H1 (cell line): ENCODE measurements around the gene ARHGAP18. TPM values are rescaled to one million over a fixed set of nuclear protein-coding genes. Genes with fewer than 3 reads are reported as not detected.

Experiments used
- CTCF ChIA-PET: fragments of 300-600 bp; sonication (Branson Sonifier 250); formaldehyde crosslinking; loops from one replicate; lab custom pipeline; 2021; ENCODE audit not compliant: partially characterized antibody; lab: Charles Lee
- POLR2A ChIA-PET: fragments of 300-600 bp; sonication (Branson Sonifier 250); formaldehyde crosslinking; loops from one replicate; lab custom pipeline; 2021; ENCODE audit warnings: inconsistent platforms; ENCODE audit not compliant: partially characterized antibody; lab: Charles Lee
- DNase-seq, 2 experiments: peaks; one replicate each; pipeline versions ENCODE4 v3.0.0 to v3.0.0-alpha.2; 2010 to 2022; ENCODE audit warnings: low spot score in 2 of 2, low read depth in 1 of 2, mixed read lengths in 1 of 2
- FAIRE-seq: peaks from 2 replicates; lab custom pipeline; 2011; peaks lifted over from hg19 to GRCh38; lab: Jason Lieb, UNC
- H2AFZ ChIP-seq: 2 replicates; pipeline ENCODE4 v1.8.1; 2012; ENCODE audit warnings: low read length, inconsistent platforms
- H2AK5ac ChIP-seq: 2 replicates; pipeline ENCODE4 v1.6.1; 2013; ENCODE audit warnings: low read depth, low read length
- H2BK120ac ChIP-seq: replicated peaks from 2 replicates; pipeline ENCODE3; 2013; ENCODE audit warnings: low read depth, low read length, inconsistent platforms
- H2BK12ac ChIP-seq: 2 replicates; pipeline ENCODE4 v1.6.1; 2013; ENCODE audit warnings: low read depth, low read length
- H2BK15ac ChIP-seq: 2 replicates; pipeline ENCODE4 v1.6.1; 2013; ENCODE audit warnings: low read length
- H2BK20ac ChIP-seq: 2 replicates; pipeline ENCODE4 v1.6.1; 2013; ENCODE audit warnings: low read length
- H2BK5ac ChIP-seq: 2 replicates; pipeline ENCODE4 v1.6.1; 2013; ENCODE audit warnings: low read depth, low read length
- H3K14ac ChIP-seq: 2 replicates; pipeline ENCODE4 v1.6.1; 2013; ENCODE audit warnings: inconsistent platforms; ENCODE audit not compliant: insufficient read length
- H3K18ac ChIP-seq: 2 replicates; pipeline ENCODE4 v1.6.1; 2013; ENCODE audit warnings: low read length; ENCODE audit errors: extremely low read depth
- H3K23ac ChIP-seq: 2 replicates; pipeline ENCODE4 v1.6.1; 2013; ENCODE audit warnings: inconsistent platforms; ENCODE audit not compliant: insufficient read length
- H3K23me2 ChIP-seq: 2 replicates; pipeline ENCODE4 v1.6.1; 2013; ENCODE audit warnings: low read depth, low read length
- H3K27ac ChIP-seq: 2 replicates; pipeline ENCODE4 v1.6.1; 2011; ENCODE audit warnings: low read depth, low read length, inconsistent platforms
- H3K27me3 ChIP-seq, 4 experiments: replicated peaks in 1 of 4; 1 replicate in 1 of 4; 2 replicates in 3 of 4; pipeline versions ENCODE4 v1.6.1 to v1.8.1; 2011 to 2013; ENCODE audit warnings: low read length in 3 of 4, mild to moderate bottlenecking in 3 of 4, inconsistent platforms in 2 of 4, mixed read lengths in 2 of 4, moderate library complexity in 1 of 4; ENCODE audit not compliant: control insufficient read depth in 3 of 4, insufficient read depth in 3 of 4; ENCODE audit errors: extremely low read depth in 1 of 4
- H3K36me3 ChIP-seq, 4 experiments: 2 replicates each; pipeline versions ENCODE4 v1.6.1 to v1.8.1; 2011 to 2013; ENCODE audit warnings: mild to moderate bottlenecking in 4 of 4, low read length in 3 of 4, moderate library complexity in 2 of 4, control low read depth in 1 of 4, inconsistent platforms in 1 of 4; ENCODE audit not compliant: insufficient read depth in 4 of 4, control insufficient read depth in 2 of 4
- H3K4ac ChIP-seq: replicated peaks from 2 replicates; pipeline ENCODE3; 2013; ENCODE audit warnings: low read length, low read depth, mixed read lengths, inconsistent platforms; ENCODE audit not compliant: insufficient read length
- H3K4me1 ChIP-seq, 4 experiments: replicated peaks in 1 of 4; 1 replicate in 1 of 4; 2 replicates in 3 of 4; pipeline versions ENCODE4 v1.6.1 to v1.8.1; 2011 to 2013; ENCODE audit warnings: low read length in 3 of 4, inconsistent platforms in 2 of 4, mixed read lengths in 1 of 4; ENCODE audit not compliant: insufficient read depth in 4 of 4, control insufficient read depth in 3 of 4
- H3K4me2 ChIP-seq, 2 experiments: 2 replicates each; pipeline versions ENCODE4 v1.6.1 to v1.8.1; 2011 to 2013; ENCODE audit warnings: low read depth in 2 of 2, low read length in 2 of 2, control low read depth in 1 of 2, inconsistent platforms in 1 of 2, mild to moderate bottlenecking in 1 of 2; ENCODE audit not compliant: insufficient read depth in 1 of 2
- H3K4me3 ChIP-seq, 4 experiments: fragments of 200-600, 300-600 bp in 1 of 4; sonication (generic), shearing (Covaris generic), sonication (Bioruptor Twin) in 1 of 4; 2 replicates each; pipeline versions ENCODE4 v1.5.1 to v1.8.1; 2011 to 2016; ENCODE audit warnings: low read length in 4 of 4, low read depth in 3 of 4, control low read depth in 2 of 4, inconsistent platforms in 2 of 4, mild to moderate bottlenecking in 2 of 4, mixed read lengths in 1 of 4, moderate library complexity in 1 of 4; ENCODE audit not compliant: insufficient read depth in 2 of 4; ENCODE audit errors: extremely low read depth in 1 of 4
- H3K56ac ChIP-seq: replicated peaks from 2 replicates; pipeline ENCODE3; 2013; ENCODE audit warnings: low read depth, mild to moderate bottlenecking, mixed read lengths, low read length, inconsistent platforms; ENCODE audit not compliant: insufficient read length
- H3K79me1 ChIP-seq: 2 replicates; pipeline ENCODE4 v1.6.1; 2013; ENCODE audit warnings: low read depth, low read length, control low read depth
- H3K79me2 ChIP-seq, 2 experiments: 2 replicates each; pipeline versions ENCODE4 v1.6.1 to v1.8.1; 2012 to 2013; ENCODE audit warnings: low read length in 2 of 2, mild to moderate bottlenecking in 2 of 2, inconsistent platforms in 1 of 2; ENCODE audit not compliant: insufficient read depth in 2 of 2, control insufficient read depth in 1 of 2
- H3K9ac ChIP-seq, 4 experiments: replicated peaks in 1 of 4; 1 replicate in 1 of 4; 2 replicates in 3 of 4; pipeline versions ENCODE4 v1.6.1 to v1.8.1; 2011 to 2013; ENCODE audit warnings: low read depth in 3 of 4, low read length in 3 of 4, control low read depth in 2 of 4, mild to moderate bottlenecking in 2 of 4, moderate library complexity in 2 of 4, inconsistent platforms in 1 of 4; ENCODE audit errors: extremely low read depth in 1 of 4
- H3K9me3 ChIP-seq, 2 experiments: 2 replicates each; pipeline versions ENCODE4 v1.6.1 to v1.8.1; 2012 to 2013; ENCODE audit warnings: mild to moderate bottlenecking in 2 of 2, moderate library complexity in 2 of 2, control low read depth in 1 of 2, inconsistent platforms in 1 of 2, low read depth in 1 of 2, low read length in 1 of 2, mixed read lengths in 1 of 2; ENCODE audit not compliant: insufficient read depth in 2 of 2
- H4K20me1 ChIP-seq, 2 experiments: replicated peaks in 1 of 2; 2 replicates each; pipeline versions ENCODE3 to v1.8.1; 2011 to 2013; ENCODE audit warnings: inconsistent platforms in 2 of 2, low read length in 2 of 2, mild to moderate bottlenecking in 1 of 2; ENCODE audit not compliant: insufficient read depth in 2 of 2, control insufficient read depth in 1 of 2
- H4K5ac ChIP-seq: 2 replicates; pipeline ENCODE4 v1.6.1; 2013; ENCODE audit warnings: low read length, low read depth, mixed read lengths, inconsistent platforms; ENCODE audit not compliant: insufficient read length
- H4K8ac ChIP-seq: 2 replicates; pipeline ENCODE4 v1.8.0; 2013; ENCODE audit warnings: mild to moderate bottlenecking, moderate library complexity, low read length, inconsistent platforms; ENCODE audit not compliant: insufficient read depth; ENCODE audit errors: extremely low read depth
- H4K91ac ChIP-seq: replicated peaks from 2 replicates; pipeline ENCODE3; 2013; ENCODE audit warnings: low read length, mixed read lengths, inconsistent platforms; ENCODE audit not compliant: insufficient read length
- ATF2 ChIP-seq: IDR thresholded peaks from 2 replicates; pipeline ENCODE4 v1.6.1; 2012; ENCODE audit warnings: low read length, inconsistent platforms
- BACH1 ChIP-seq: IDR thresholded peaks from 2 replicates; pipeline ENCODE4 v1.6.1; 2012; ENCODE audit warnings: low read length, improper control_type of control experiment
- BRCA1 ChIP-seq: IDR thresholded peaks from 2 replicates; pipeline ENCODE4 v1.6.1; 2012; ENCODE audit warnings: low read depth, low read length, improper control_type of control experiment
- CTBP2 ChIP-seq: IDR thresholded peaks from 2 replicates; pipeline ENCODE4 v1.7.0; 2011; ENCODE audit warnings: borderline replicate concordance, mild to moderate bottlenecking, moderate library complexity, mixed read lengths, low read length; ENCODE audit not compliant: insufficient read depth, insufficient read length
- HDAC6 ChIP-seq: IDR thresholded peaks from one replicate; pipeline ENCODE4 v1.7.1; 2012; ENCODE audit warnings: low read depth, mild to moderate bottlenecking, inconsistent platforms, low read length, moderate library complexity
- JUND ChIP-seq: IDR thresholded peaks from 2 replicates; pipeline ENCODE4 v1.6.1; 2011; ENCODE audit warnings: mild to moderate bottlenecking, improper control_type of control experiment, low read length
- RBBP5 ChIP-seq: IDR thresholded peaks from 2 replicates; pipeline ENCODE4 v1.7.1; 2012; ENCODE audit warnings: low read depth, mild to moderate bottlenecking, inconsistent platforms, low read length, moderate library complexity, borderline replicate concordance
- RFX5 ChIP-seq: IDR thresholded peaks from 2 replicates; pipeline ENCODE4 v1.6.1; 2011; ENCODE audit warnings: low read depth, low read length, improper control_type of control experiment, borderline replicate concordance
- SIX5 ChIP-seq: IDR thresholded peaks from 2 replicates; pipeline ENCODE4 v1.6.1; 2011; ENCODE audit warnings: mild to moderate bottlenecking, low read depth, low read length
- SRF ChIP-seq: IDR thresholded peaks from 2 replicates; pipeline ENCODE4 v1.6.1; 2011; ENCODE audit warnings: mild to moderate bottlenecking, low read depth, low read length, moderate library complexity
- TBP ChIP-seq: IDR thresholded peaks from 2 replicates; pipeline ENCODE4 v1.6.1; 2011; ENCODE audit warnings: low read depth, low read length, improper control_type of control experiment
- TEAD4 ChIP-seq: IDR thresholded peaks from 2 replicates; pipeline ENCODE4 v1.6.1; 2012; ENCODE audit warnings: low read depth, low read length, inconsistent platforms, mixed read lengths
- USF2 ChIP-seq: IDR thresholded peaks from 2 replicates; pipeline ENCODE4 v1.6.1; 2011; ENCODE audit warnings: low read length, improper control_type of control experiment
- WGBS, 2 experiments: shearing (Covaris generic) in 1 of 2; methylation state at CpG; one replicate each; pipeline versions ENCODE4 v1.1.6 to v1.1.7; 2013 to 2015; ENCODE audit warnings: low lambda C conversion rate in 2 of 2, mixed read lengths in 2 of 2, inconsistent platforms in 1 of 2, low coverage in 1 of 2, missing lambda C conversion rate in 1 of 2; ENCODE audit not compliant: insufficient replicate concordance in 2 of 2, insufficient coverage in 1 of 2, insufficient read length in 1 of 2; ENCODE audit errors: extremely low coverage in 1 of 2, missing lambda C conversion rate in 1 of 2; 5-methylcytosine and 5-hydroxymethylcytosine counted together
- polyA plus RNA-seq, 7 experiments: library from polyadenylated mRNA; depleted of rRNA in 3 of 7; stranded (reverse) in 5 of 7; unstranded in 2 of 7; fragments of >200 nt in 5 of 7; fragments of 200-250 nt in 2 of 7; gene quantifications; 1 replicate in 5 of 7; 2 replicates in 1 of 7; 4 replicates in 1 of 7; pipeline versions ENCODE4 v1.2.1 to v1.2.3, GENCODE V29; 2011 to 2013; ENCODE audit warnings: missing spikeins in 2 of 7, mixed read lengths in 2 of 7
- total RNA-seq: library from RNA; stranded (reverse); fragmentation: NEBNext Ultra II Directional; extraction: Animal tissue kit (Norgen Biotek cat#: 25700); gene quantifications from 2 replicates; pipeline ENCODE4 v1.2.1, GENCODE V29; 2021

The ARHGAP18 gene
- total and polyA plus RNA-seq, 2 of the 8 experiments (the other 6 are each of a cell fraction or from before 2014, with no cell fraction given) = 0.83 to 4.5 TPM

GRCh38 chr6:129692467-129692866 lies 17.5 kb downstream of the ARHGAP18 start:
- FAIRE-seq (no peak), DNase-seq (no peak)
- no peak overlapping the region for H4K8ac ChIP-seq
- H3K27ac ChIP-seq = no peak overlapping the region
- H3K23ac ChIP-seq = no peak overlapping the region
- H3K4me1 ChIP-seq = peaks cover 0 to 9% (median 3%) of the 10 kb centered on the region in 4 experiments; a peak in 5 of 7 replicates
- no peak overlapping the region for H2BK12ac ChIP-seq
- H3K18ac ChIP-seq = no peak overlapping the region
- H3K23me2 ChIP-seq = no peaks in the 10 kb centered on the region
- H4K91ac ChIP-seq = no peak overlapping the region
- H2BK20ac ChIP-seq = no peak overlapping the region
- no peak overlapping the region for H4K5ac ChIP-seq
- no peaks in the 10 kb centered on the region for H3K36me3 ChIP-seq
- H3K79me2 ChIP-seq = no peaks in the 10 kb centered on the region
- ChIA-PET CTCF (no interaction called here), POLR2A (no interaction called here)
- no peak overlapping the region for H2BK15ac ChIP-seq
- no peak overlapping the region for H2BK5ac ChIP-seq
- no peak overlapping the region for H3K4ac ChIP-seq
- no peaks in the 10 kb centered on the region for H4K20me1 ChIP-seq
- H2BK120ac ChIP-seq = no peak overlapping the region
- H3K4me3 ChIP-seq = no peak overlapping the region
- no peak overlapping the region for H3K14ac ChIP-seq
- no peak overlapping the region for H2AK5ac ChIP-seq
- H3K56ac ChIP-seq = no peak overlapping the region
- H2AFZ ChIP-seq = no peak overlapping the region
- H3K9ac ChIP-seq = no peak overlapping the region
- H3K9me3 ChIP-seq = no peaks in the 10 kb centered on the region
- H3K27me3 ChIP-seq = no peaks in the 10 kb centered on the region
- 83% methylated on average over 2 of the region's 2 CpGs; no CpG with 5 or more reads in 1 of the 2 experiments for WGBS, 2 experiments
- no peaks in the 10 kb centered on the region for H3K79me1 ChIP-seq
- no peak overlapping the region for H3K4me2 ChIP-seq
- no peak for TF ChIP-seq BACH1
- no peak for TF ChIP-seq SIX5
- TF ChIP-seq CTBP2 = no peak
- no peak for TF ChIP-seq ATF2
- TF ChIP-seq USF2 = no peak
- TF ChIP-seq JUND = no peak
- TF ChIP-seq BRCA1 = no peak
- no peak for TF ChIP-seq HDAC6
- TF ChIP-seq RBBP5 = no peak
- TF ChIP-seq TEAD4 = no peak
- no peak for TF ChIP-seq RFX5
- TF ChIP-seq TBP = no peak
- TF ChIP-seq SRF = no peak
